ENCODE measurements around the gene FCN2.

- TF ChIP-seq, protein P1, sequence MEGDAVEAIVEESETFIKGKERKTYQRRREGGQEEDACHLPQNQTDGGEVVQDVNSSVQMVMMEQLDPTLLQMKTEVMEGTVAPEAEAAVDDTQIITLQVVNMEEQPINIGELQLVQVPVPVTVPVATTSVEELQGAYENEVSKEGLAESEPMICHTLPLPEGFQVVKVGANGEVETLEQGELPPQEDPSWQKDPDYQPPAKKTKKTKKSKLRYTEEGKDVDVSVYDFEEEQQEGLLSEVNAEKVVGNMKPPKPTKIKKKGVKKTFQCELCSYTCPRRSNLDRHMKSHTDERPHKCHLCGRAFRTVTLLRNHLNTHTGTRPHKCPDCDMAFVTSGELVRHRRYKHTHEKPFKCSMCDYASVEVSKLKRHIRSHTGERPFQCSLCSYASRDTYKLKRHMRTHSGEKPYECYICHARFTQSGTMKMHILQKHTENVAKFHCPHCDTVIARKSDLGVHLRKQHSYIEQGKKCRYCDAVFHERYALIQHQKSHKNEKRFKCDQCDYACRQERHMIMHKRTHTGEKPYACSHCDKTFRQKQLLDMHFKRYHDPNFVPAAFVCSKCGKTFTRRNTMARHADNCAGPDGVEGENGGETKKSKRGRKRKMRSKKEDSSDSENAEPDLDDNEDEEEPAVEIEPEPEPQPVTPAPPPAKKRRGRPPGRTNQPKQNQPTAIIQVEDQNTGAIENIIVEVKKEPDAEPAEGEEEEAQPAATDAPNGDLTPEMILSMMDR (IDR thresholded peaks at IDR 0.05), result no peak
- TF ChIP-seq POLR2A (IDR thresholded peaks at IDR 0.05), result no peak
Measured at GRCh38 chr9:134922066-134922931, 41.7 kb downstream of the FCN2 start.
